ENCODE results near the gene AEBP2. TPM values are rescaled to one million over a fixed set of nuclear protein-coding genes. Genes with fewer than 3 reads are reported as not detected.
"Not testable (repeated sequence)": the region's sequence is repeated elsewhere in the genome, so short reads cannot be mapped to it uniquely, and the experiment has no call there.

The AEBP2 gene, protein sequence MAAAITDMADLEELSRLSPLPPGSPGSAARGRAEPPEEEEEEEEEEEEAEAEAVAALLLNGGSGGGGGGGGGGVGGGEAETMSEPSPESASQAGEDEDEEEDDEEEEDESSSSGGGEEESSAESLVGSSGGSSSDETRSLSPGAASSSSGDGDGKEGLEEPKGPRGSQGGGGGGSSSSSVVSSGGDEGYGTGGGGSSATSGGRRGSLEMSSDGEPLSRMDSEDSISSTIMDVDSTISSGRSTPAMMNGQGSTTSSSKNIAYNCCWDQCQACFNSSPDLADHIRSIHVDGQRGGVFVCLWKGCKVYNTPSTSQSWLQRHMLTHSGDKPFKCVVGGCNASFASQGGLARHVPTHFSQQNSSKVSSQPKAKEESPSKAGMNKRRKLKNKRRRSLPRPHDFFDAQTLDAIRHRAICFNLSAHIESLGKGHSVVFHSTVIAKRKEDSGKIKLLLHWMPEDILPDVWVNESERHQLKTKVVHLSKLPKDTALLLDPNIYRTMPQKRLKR
- 57.7 TPM for total RNA-seq

DNA sequence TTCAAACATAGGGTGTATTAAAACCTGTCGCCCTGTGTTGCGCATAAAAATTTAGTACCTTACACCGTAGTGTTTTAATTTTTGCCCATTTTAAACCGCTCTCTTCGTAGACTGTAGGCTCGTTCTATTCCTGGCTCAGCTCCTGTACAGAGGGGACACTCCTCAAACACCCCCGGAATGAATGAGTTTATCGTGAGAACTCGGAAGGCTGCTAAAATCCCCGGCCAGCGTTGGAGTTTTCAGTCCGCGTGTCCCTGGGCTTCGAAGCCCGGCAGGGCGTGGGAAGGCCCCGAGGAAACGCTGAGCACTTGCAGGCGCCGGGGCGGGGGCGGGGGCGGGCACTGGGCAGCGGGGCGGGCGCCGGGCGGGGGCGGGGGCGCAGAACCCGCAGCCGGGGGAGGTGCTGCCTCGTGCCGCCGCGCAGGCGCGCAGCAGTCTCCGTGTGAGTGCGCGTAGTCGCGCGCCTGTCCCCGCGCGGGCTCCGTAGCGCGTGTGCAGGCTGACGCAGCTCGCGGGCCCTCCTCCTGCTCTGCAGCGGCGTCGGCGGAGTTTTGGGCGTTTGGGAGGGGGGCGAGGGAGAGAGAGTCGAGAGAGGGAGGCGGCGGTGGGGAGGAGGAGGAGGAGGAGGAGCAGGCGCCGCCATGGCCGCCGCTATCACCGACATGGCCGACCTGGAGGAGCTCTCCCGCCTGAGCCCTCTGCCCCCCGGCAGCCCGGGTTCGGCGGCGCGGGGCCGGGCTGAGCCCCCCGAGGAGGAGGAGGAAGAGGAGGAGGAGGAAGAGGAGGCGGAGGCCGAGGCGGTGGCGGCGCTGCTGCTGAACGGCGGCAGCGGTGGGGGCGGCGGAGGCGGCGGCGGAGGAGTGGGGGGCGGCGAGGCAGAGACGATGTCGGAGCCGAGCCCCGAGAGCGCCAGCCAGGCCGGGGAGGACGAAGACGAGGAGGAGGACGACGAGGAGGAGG lies at the start of gene AEBP2:
TSS of gene AEBP2 (plus strand) at position 434 of the 960 bp plus-strand sequence. CDS start at position 642, 208 bp downstream.
- ATAC-seq = peak; percentile 98
- intact Hi-C loops (cut with DNase I) = no loop called here

DNA sequence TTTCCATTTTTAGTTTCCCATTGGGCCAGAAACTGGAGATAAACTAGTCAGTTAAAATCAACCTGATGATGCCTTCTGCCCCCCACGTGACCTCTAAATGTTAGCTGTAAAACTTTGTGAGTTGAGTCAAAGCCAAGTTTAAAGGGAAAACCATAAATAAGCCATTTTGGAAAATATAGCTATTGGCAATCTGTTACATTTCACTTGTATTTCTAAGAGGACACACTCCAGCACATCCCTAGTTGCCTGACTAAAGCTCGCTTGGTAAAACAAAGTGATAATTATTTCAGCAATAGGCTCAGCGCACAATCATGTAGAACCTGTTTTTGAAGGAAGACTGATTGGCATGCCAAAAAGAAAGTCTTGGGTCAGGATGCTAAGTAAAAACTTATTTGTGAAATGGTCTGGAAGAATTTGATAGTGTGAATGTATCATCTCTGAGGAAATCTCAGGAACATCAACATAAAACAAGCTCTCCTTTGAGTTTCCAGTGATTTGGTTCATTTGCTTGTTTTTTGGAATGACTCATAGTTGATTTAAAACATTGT lies 49.2 kb upstream of the AEBP2 start:
- DNase-seq (ENCODE audit: low spot score) (no peak), ATAC-seq (peak; percentile 46)
- intact Hi-C loops (cut with DNase I) = no loop called here

More for the DNA sequence above, at the start of gene AEBP2:
- peak; percentile 96 for DNase-seq (ENCODE audit: low spot score)

DNA sequence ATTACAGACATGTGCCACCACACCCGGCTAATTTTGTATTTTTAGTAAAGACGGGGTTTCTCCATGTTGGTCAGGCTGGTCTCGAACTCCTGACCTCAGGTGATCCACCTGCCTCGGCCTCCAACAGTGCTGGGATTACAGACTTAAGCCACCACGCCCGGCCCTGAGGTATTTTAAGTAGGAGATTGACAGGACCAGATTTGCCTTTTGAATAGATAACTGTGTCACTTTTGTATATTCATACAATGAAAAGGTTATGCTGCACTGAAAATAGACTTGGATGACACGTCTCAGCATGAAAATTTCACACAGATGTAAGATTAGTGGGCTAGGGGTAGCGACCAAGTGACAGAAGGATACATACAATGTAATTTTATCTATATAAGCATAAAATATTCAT lies 46.6 kb upstream of the AEBP2 start:
- ATAC-seq; intact Hi-C loops (cut with DNase I); DNase-seq (ENCODE audit: low spot score): not testable (repeated sequence)

DNA sequence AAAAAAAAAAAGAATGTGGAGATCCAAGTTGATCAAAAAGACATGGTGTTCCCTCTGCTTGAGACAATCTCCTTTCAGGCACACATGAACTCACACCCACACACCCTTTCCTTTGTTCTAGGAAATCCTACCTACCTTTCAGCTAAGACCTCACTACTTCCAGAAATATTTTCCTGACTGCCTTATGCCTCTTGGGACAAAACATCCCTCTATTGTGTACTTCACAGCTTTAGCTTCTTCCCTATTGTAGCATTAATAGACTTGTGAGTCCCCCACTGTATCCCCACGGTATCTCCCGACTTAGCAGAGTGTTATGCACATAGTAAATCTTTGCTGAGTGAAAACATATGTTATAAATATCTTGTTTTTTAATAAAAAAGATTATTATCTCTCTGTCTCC lies 44.9 kb upstream of the AEBP2 start:
- ATAC-seq = no peak
- intact Hi-C loops (cut with DNase I) = no loop called here

DNA sequence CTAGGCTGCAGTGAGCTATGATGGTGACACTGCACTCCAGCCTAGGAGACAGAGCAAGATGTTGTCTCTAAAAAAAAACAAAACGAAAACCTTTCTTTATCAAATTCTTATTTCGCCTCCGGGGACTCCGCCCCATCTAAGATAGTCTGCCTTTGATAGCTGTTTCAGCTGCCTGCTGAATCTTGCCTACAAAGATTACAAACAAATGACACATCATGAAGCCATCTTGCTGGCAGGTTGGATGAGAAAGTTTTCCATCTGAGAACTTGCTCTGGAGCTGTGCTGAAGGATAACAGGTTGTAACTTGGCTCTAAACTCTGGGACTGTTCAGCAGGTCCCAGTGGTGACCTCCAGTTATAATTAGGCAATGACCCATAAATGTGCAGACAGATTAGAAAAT lies 41.8 kb upstream of the AEBP2 start:
- intact Hi-C loops (cut with DNase I) = no loop called here
- DNase-seq (ENCODE audit: low spot score) (peak; percentile 9), ATAC-seq (no peak)

More for the DNA sequence above, 44.9 kb upstream of the AEBP2 start:
- DNase-seq (ENCODE audit: low spot score) = no peak

DNA sequence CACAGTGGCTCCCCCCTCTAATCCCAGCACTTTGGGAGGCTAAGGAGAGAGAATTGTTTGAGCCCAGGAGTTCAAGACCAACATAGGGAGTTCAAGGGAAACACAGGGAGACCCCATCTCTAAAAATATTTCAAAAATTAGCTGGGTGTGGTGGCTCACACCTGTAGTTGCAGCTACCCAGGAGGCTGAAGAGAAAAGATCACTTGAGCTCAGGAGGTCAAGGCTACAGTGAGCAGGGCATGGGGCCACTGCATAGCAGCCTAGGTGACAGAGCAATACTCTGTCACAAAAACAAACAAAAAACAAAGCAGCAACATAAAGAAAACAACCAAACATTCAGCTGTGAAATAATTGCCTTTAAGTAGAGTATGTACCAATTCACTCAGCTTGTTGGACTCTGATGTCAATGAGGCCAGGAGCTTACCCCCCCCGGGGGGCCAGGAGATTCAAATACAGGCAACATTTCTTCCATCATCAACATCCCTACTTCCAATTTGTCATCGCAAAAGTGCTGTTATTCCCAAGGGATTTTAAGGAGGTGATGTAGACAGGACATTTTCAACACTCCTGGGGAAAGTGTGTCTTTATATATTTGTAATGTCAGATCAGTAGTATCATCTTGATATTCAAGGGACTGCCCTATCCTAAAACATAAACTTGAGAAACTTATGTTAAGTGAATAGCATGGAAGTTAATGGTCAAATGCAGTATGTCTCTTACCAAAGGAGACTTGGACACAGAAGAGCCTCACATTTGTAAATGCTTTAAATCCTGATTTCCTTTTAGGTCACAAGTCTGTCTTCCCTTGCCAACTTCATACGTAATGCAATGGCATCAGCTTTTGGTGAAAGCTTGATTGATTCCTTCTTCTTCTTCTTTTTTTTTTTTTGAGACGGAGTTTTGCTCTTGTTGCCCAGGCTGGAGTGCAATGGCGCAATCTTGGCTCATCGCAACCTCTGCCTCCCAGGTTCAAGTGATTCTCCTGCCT lies 40.6 kb upstream of the AEBP2 start:
- DNase-seq (ENCODE audit: low spot score) = no peak
- ATAC-seq = no peak
- intact Hi-C loops (cut with DNase I) = no loop called here

DNA sequence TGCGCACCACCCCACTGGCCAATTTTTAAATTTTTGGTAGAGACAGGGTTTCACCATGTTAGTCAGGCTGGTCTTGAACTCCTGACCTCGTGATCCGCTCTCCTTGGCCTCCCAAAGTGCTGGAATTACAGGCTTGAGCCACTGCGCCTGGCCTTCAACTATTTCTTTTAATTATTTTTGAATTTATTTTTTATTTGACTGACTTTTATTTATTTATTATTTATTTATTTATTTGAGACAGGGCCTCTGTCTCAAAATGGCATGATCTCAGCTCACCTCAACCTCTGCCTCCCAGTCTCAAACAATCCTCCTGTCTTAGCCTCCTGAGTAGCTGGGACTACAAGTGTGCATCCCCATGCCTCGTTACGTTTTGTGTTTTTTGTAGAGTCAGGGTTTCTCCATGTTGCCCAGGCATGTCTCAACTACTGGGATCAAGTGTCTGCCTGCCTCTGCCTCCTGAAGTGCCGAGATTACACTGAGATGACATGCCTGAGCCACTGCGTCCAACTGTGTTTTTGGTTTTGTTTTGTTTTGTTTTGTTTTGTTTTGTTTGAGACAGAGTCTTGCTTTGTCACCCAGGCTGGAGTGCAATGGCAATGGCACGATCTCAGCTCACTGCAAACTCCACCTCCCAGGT lies 38.5 kb upstream of the AEBP2 start:
- DNase-seq (ENCODE audit: low spot score) = peak; percentile 27
- intact Hi-C loops (cut with DNase I); ATAC-seq: not testable (repeated sequence)

DNA sequence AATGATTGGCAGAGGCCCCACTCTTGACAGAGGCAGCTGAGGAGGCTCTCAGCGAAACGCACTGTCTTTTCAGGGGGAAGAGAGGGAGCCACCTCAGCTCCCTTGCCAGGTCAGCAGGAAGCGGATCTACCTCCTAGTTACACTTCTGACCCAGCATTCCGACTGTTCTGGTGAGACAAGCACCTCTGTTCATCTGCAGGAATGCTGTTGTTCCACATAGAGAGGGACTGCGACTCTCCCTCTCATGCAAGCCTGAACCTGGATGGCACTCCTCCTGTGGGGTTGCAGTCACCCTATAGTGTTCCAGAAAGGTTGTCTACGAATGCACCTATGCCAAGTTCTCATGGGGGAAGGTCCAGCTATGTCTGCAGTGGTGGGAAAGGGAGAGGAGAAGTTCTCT lies 37.1 kb upstream of the AEBP2 start:
- no peak for ATAC-seq
- intact Hi-C loops (cut with DNase I) = no loop called here

DNA sequence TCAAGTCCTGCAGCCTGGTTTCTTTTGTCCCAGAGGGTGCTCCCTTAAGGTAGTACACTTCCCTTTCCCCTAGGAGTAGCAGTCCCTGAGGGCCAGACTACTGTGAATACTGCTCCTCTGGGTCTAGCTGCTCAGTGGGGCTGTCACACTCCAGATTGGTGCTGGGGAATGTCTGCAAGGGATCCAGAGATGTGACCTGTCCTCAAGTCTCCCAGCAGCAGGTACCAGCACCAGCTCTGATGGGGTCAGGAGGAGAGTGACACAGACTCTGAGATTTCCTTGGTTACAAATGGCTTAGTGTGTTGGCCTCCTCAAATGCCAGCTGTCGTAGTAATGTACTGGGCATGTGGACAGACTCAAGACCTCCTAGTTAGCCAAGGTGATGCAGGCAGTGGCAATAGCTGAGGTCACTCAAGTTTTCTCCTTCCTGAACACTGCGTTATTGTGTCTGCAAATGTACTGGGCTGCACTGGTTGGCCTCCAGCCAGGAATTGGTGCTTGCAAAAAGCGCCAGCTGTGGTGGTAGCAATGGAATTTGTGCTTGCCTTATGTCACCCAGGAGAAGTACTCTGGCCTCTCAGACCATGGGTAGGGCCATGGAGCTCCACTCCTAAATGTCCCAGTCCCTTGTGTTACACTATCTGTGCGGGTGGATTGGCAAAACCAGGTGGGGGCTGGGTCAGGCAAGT lies 36.4 kb upstream of the AEBP2 start:
- no peak for DNase-seq (ENCODE audit: low spot score)
- intact Hi-C loops (cut with DNase I) = no loop called here
- peak; percentile 30 for ATAC-seq

More for the DNA sequence above, 37.1 kb upstream of the AEBP2 start:
- DNase-seq (ENCODE audit: low spot score) = no peak

DNA sequence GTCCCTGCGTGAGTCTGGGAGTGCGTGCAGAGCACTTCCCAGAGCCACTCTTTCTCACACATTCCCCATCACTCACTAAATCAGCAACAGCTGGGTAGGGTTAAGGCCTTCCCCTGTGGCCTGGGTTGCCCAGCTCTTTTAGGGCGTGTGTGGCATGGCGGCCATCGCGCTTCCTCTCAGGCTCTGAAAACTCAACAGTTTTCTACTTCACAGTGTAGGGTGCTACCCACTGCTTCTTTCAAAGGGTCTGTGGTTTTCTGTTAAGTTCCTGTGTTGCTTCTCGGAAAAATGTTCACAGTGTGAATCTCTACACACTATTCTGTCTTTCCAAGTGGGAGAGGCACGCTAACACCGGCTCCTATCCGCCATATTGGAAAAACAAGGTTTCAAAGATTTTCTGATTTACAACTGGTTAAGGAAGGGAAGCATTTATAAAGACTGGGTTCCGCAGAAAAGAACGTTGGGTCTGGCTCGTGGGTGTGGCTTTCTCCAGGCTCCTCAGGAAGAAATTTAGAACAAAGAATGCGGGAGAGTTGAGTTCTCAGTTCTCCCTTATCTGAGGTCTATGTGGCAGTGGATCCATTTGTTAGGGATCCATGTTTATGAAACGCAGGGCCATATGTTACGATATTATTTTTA lies 34.9 kb upstream of the AEBP2 start:
- DNase-seq (ENCODE audit: low spot score) (no peak), ATAC-seq (no peak)
- intact Hi-C loops (cut with DNase I) = no loop called here

DNA sequence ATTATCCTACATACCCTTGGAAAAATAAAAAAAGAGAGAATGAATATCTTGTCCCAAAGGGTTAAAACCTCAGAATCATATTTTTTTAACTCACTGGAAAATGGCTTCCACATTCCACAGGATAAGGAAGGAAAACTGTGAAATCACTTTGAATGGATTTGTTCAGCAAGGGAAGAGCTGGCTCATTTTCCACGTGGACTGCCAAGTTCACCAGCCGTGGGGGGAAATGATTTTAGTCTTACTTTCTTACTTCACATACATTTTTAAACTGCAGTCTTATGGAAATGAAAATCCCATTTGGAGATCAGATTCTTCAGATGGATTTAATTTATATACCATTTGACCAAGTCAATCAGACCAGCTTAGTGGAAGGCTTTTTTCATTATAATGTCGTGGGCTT lies 29.9 kb upstream of the AEBP2 start:
- intact Hi-C loops (cut with DNase I) = no loop called here

DNA sequence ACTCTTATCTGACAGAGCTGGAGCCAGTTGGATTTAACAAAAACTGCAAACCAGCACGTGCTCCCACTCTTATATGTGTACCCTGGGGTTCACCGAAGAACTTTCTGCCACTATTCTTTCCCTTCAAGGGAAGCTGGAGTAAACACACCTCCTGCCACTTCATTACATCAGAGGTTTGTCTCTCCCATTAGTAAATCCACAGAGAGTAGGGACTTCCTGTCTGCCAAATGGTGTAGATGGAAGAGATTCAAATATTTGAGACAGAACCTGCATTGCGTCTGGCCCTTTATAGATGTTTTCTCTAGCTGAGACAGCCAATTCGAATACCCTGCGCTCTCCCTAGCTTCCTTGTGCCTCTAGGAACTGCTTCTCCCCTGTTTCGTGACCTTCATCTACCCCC lies 29.1 kb upstream of the AEBP2 start:
- intact Hi-C loops (cut with DNase I) = no loop called here
- DNase-seq (ENCODE audit: low spot score) = peak; percentile 2
- peak; percentile 34 for ATAC-seq

More for the DNA sequence above, 29.9 kb upstream of the AEBP2 start:
- DNase-seq (ENCODE audit: low spot score) (peak; percentile 23), ATAC-seq (no peak)

DNA sequence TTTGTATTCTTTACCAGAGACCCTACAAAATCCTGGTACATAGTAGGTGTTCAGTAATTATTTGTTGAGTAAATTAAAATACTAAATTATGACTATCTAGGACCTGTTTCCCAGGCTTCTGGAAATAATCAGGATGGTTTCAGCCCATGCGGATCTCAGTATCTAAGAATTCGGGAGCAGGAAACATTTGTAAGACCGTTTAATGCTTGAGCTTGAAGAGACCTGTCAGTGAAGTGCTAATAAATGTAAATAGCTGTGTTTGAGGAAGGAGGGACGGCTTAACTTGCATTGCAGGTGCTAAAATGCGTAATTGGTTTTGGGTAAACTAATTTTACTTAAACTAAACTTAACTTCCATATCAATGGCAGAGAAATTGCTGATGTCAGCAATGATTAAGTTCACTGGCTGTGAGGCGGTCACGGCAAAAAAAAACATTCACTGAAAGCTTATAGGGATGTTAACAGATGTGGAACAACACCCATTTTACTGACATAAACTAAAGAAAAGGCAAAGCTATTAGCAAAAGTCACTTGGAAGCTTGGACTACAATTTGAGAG lies 28.6 kb upstream of the AEBP2 start:
- DNase-seq (ENCODE audit: low spot score) (no peak), ATAC-seq (no peak)
- intact Hi-C loops (cut with DNase I) = no loop called here

DNA sequence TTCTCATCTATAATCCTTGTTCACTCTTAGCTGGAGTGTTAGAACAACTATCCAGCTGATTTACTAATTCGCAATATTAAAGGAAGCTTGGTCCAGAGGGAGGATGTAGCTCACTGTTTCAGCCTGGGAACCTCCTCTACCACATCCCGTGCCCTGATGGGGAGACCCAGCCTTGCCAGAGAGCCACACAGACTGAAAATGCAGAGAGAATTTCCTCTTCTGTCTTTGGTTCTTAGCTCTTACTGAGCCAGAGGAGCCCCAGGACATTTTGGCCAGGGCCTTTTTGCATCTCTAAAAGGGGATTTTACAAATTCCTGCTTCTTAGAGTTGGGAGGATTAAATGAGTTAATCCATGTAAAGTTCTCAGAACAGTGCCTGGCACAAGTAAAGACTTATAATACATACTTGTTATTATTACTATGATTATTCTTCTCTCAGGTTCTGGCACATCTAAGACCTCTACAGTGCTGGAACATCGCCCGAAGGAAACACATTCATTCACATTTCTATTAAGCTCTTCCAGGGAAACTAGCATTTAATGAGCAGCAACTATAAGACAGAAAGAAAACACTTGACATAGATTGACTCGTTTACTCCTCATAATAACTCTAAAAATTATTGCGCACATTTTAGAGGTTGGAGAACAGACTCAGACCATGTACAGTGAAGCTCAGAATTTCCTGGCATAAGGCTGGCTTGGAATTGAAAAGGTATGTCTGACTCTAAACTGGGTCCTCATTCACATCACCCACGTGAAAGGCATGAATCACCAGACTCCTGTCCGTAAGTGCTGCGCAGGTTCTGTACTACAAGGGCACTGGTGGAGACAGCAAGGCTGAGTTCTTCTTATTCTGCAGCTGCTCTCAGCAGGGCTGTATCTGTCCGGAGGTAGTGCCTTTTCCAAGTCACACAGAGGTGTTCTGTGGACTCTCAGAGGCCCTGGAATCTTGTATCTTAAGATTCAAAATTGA lies 27.8 kb upstream of the AEBP2 start:
- DNase-seq (ENCODE audit: low spot score) = peak; percentile 14
- no peak for ATAC-seq
- intact Hi-C loops (cut with DNase I) = no loop called here

DNA sequence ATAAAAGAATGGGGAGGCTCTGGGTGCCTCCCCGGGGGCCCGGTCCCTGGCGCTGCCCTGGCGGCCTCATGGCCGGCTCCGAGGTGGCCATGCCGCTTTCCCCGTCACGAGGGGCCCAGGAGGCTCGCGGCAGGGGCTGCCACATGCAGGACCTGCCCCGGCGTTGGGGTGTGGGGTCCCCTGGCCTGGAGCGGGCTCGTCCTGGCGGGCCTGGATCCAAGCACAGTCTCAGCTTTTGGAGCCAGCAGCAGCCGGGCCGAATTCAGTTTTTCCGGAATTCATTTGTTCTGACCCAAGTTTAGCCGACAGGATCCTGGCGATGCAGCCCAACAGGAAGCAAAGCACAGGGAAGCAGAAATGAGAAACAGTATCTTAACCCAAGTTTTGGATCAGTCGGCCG lies 26.4 kb upstream of the AEBP2 start:
- intact Hi-C loops (cut with DNase I) = no loop called here
- ATAC-seq = no peak
- peak; percentile 47 for DNase-seq (ENCODE audit: low spot score)
